ENCODE measurements around the gene C9orf50.

C9orf50 gene

DNA sequence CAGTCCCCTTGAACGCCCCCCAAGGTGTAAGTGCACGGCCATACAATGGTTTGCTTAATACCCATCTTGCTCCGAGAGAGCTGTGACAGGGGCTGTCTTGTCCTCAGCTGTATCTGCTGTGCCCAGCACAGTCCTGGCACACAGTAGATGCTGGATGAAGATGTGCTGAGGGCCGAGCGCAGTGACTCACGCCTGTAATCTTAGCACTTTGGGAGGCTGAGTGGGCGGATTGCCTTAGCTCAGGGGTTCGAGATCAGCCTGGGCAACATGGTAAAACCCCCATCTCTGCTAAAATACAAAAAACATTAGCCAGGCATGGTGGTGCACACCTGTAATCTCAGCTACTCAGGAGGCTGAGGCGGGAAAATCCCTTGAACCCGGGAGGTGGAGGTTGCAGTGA is 53.6 kb downstream of the C9orf50 start:
- no peak overlapping the region for H3K23ac ChIP-seq (ENCODE audit: low read depth, low read length, poor library complexity)
- H2BK12ac ChIP-seq (ENCODE audit: low read length): no peak overlapping the region
- H3K18ac ChIP-seq (ENCODE audit: low read length): no peak overlapping the region
- H3K14ac ChIP-seq (ENCODE audit: low read length): no peak overlapping the region
- no peak overlapping the region for H3K27ac ChIP-seq (replicated peaks; ENCODE audit: low read length)
- no peak overlapping the region for H4K8ac ChIP-seq (ENCODE audit: low read depth, low read length)
- H3K9ac ChIP-seq (ENCODE audit: low read depth, low read length, poor library complexity): no peak overlapping the region
- H3K4me2 ChIP-seq (ENCODE audit: insufficient read depth, low read length, poor library complexity, severe bottlenecking): no peak overlapping the region
- peak overlapping the region; percentile 59 for H2AK5ac ChIP-seq (ENCODE audit: low read depth, low read length)
- H3K27me3 ChIP-seq (ENCODE audit: control insufficient read depth in 3 of 3, insufficient read depth in 3 of 3, low read depth in 1 of 3, low read length in 3 of 3): peaks cover 0 to 2% (median 0%) of the 10 kb centered on the region in 3 experiments
- H3K79me1 ChIP-seq (ENCODE audit: low read depth, low read length): peaks cover 3% of the 10 kb centered on the region
- WGBS, 2 donors (ENCODE audit: extremely low coverage in 2 of 2, insufficient read length in 2 of 2, insufficient replicate concordance in 1 of 2): no CpG with 5 or more reads among the region's 10 CpGs
- H2AFZ ChIP-seq (ENCODE audit: low read length): no peak overlapping the region
- H2BK5ac ChIP-seq (ENCODE audit: low read length): no peak overlapping the region
- no peak overlapping the region for H2BK120ac ChIP-seq (ENCODE audit: low read depth, low read length)
- H3K9me3 ChIP-seq (replicated peaks in 1 of 2; ENCODE audit: control insufficient read depth in 2 of 2, insufficient read depth in 1 of 2, low read depth in 1 of 2, low read length in 2 of 2): no peaks in the 10 kb centered on the region
- H4K91ac ChIP-seq (ENCODE audit: low read depth, low read length, poor library complexity): no peak overlapping the region
- peak overlapping the region in 1 of 2 donors; percentile 51 for H3K4me3 ChIP-seq (ENCODE audit: low read length in 2 of 2)
- no peak for DNase-seq (ENCODE audit: low spot score)
- no peak overlapping the region for H2BK15ac ChIP-seq (ENCODE audit: low read length)
- H3K4ac ChIP-seq (ENCODE audit: low read length): no peak overlapping the region
- no peaks in the 10 kb centered on the region for H3K36me3 ChIP-seq (replicated peaks in 1 of 2; ENCODE audit: control insufficient read depth in 2 of 2, insufficient read depth in 2 of 2, low read length in 2 of 2)
- H3K4me1 ChIP-seq (ENCODE audit: control insufficient read depth in 2 of 2, insufficient read depth in 1 of 2, low read depth in 1 of 2, low read length in 2 of 2): peaks cover 25 to 41% of the 10 kb centered on the region in 2 donors

DNA sequence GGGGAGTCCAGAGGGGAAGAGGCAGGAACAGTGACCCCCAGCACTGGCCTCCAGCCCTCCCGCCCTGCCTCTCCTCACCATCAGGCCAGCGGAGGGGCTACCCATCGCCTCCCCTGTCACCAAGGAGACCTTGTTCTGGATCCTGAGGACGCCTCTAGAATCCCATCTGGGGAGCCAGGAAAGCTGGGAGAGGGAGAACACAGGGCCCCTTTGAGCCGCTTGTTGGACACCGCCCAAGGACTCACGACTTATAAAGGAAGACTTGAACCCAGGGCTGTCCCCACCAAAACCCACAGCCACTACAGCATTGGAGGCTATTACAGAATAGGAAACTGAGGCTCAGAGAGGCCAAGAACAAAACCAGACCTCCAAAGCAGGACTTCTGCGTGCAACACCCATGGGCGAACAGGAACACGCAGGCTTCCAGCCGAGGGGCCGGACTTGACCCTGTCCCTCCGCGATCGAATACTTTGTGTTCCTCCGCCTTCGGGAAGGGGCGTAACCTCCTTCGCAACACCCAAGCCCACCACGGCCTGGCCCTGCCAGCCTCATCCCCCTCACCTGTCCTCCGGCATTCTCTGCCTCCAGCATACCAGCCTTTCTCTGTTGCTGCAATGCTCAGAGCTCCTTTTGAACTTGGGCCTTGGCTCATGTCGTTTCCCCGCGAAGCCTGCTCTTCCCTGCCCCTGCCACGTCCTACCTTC is 54.2 kb downstream of the C9orf50 start:
- Histone ChIP-seq H2AK5ac (ENCODE audit: low read depth, low read length) (peak overlapping the region; percentile 59), H3K9me3 (replicated peaks in 1 of 2; ENCODE audit: control insufficient read depth in 2 of 2, insufficient read depth in 1 of 2, low read depth in 1 of 2, low read length in 2 of 2) (no peaks in the 10 kb centered on the region), H3K4me1 (ENCODE audit: control insufficient read depth in 2 of 2, insufficient read depth in 1 of 2, low read depth in 1 of 2, low read length in 2 of 2) (peaks cover 32 to 48% of the 10 kb centered on the region in 2 donors), H3K14ac (ENCODE audit: low read length) (no peak overlapping the region), H3K36me3 (replicated peaks in 1 of 2; ENCODE audit: control insufficient read depth in 2 of 2, insufficient read depth in 2 of 2, low read length in 2 of 2) (no peaks in the 10 kb centered on the region), H2BK12ac (ENCODE audit: low read length) (no peak overlapping the region), H4K91ac (ENCODE audit: low read depth, low read length, poor library complexity) (no peak overlapping the region), H3K27me3 (ENCODE audit: control insufficient read depth in 3 of 3, insufficient read depth in 3 of 3, low read depth in 1 of 3, low read length in 3 of 3) (peaks cover 0 to 2% (median 0%) of the 10 kb centered on the region in 3 experiments), H2BK5ac (ENCODE audit: low read length) (no peak overlapping the region), H3K4me3 (ENCODE audit: low read length in 2 of 2) (no peak overlapping the region), H3K27ac (replicated peaks; ENCODE audit: low read length) (no peak overlapping the region), H2BK120ac (ENCODE audit: low read depth, low read length) (no peak overlapping the region), H3K4me2 (ENCODE audit: insufficient read depth, low read length, poor library complexity, severe bottlenecking) (no peak overlapping the region), H4K8ac (ENCODE audit: low read depth, low read length) (no peak overlapping the region), H3K79me1 (ENCODE audit: low read depth, low read length) (peaks cover under 1% of the 10 kb centered on the region), H3K9ac (ENCODE audit: low read depth, low read length, poor library complexity) (no peak overlapping the region), H2BK15ac (ENCODE audit: low read length) (peak overlapping the region; percentile 1), H3K18ac (ENCODE audit: low read length) (peak overlapping the region; percentile 44), H3K23ac (ENCODE audit: low read depth, low read length, poor library complexity) (no peak overlapping the region), H2AFZ (ENCODE audit: low read length) (no peak overlapping the region), H3K4ac (ENCODE audit: low read length) (no peak overlapping the region)
- no peak for DNase-seq (ENCODE audit: low spot score)
- WGBS, 2 donors (ENCODE audit: extremely low coverage in 2 of 2, insufficient read length in 2 of 2, insufficient replicate concordance in 1 of 2): no CpG with 5 or more reads among the region's 25 CpGs

DNA sequence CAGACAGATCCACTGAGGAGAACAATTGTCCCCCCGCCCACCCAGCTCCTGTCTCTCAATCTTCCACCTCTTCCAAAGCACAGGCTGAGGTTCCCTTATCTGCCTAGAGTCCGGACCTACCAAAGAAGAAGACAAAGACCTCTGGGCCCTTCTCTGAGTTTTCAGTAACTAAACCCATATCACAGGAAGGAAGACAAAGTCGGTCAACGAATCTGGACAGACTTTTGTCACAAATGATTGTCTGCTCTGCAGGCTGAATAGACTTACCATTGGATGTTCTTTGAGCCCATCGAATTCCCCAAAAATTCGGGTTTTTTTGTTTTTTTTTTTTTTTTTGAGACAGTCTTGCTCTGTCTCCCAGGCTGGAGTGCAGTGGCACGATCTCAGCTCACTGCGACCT is 58.0 kb downstream of the C9orf50 start:
- no peak overlapping the region for H4K91ac ChIP-seq (ENCODE audit: low read depth, low read length, poor library complexity)
- peaks cover 31 to 48% of the 10 kb centered on the region in 2 donors for H3K4me1 ChIP-seq (ENCODE audit: control insufficient read depth in 2 of 2, insufficient read depth in 1 of 2, low read depth in 1 of 2, low read length in 2 of 2)
- no peak overlapping the region for H3K4me3 ChIP-seq (ENCODE audit: low read length in 2 of 2)
- no peaks in the 10 kb centered on the region for H3K9me3 ChIP-seq (replicated peaks in 1 of 2; ENCODE audit: control insufficient read depth in 2 of 2, insufficient read depth in 1 of 2, low read depth in 1 of 2, low read length in 2 of 2)
- H3K27me3 ChIP-seq (ENCODE audit: control insufficient read depth in 3 of 3, insufficient read depth in 3 of 3, low read depth in 1 of 3, low read length in 3 of 3): peaks cover 0 to 2% (median 0%) of the 10 kb centered on the region in 3 experiments
- no peak overlapping the region for H3K4me2 ChIP-seq (ENCODE audit: insufficient read depth, low read length, poor library complexity, severe bottlenecking)
- no peak overlapping the region for H3K27ac ChIP-seq (replicated peaks; ENCODE audit: low read length)
- no peak overlapping the region for H3K14ac ChIP-seq (ENCODE audit: low read length)
- H2AFZ ChIP-seq (ENCODE audit: low read length): no peak overlapping the region
- no peak overlapping the region for H2BK120ac ChIP-seq (ENCODE audit: low read depth, low read length)
- H2BK15ac ChIP-seq (ENCODE audit: low read length): no peak overlapping the region
- no peak overlapping the region for H3K18ac ChIP-seq (ENCODE audit: low read length)
- H2BK12ac ChIP-seq (ENCODE audit: low read length): no peak overlapping the region
- no peak overlapping the region for H3K4ac ChIP-seq (ENCODE audit: low read length)
- no CpG with 5 or more reads among the region's 8 CpGs for WGBS, 2 donors (ENCODE audit: extremely low coverage in 2 of 2, insufficient read length in 2 of 2, insufficient replicate concordance in 1 of 2)
- H3K23ac ChIP-seq (ENCODE audit: low read depth, low read length, poor library complexity): no peak overlapping the region
- no peak overlapping the region for H2AK5ac ChIP-seq (ENCODE audit: low read depth, low read length)
- H3K9ac ChIP-seq (ENCODE audit: low read depth, low read length, poor library complexity): no peak overlapping the region
- DNase-seq (ENCODE audit: low spot score): no peak
- H3K79me1 ChIP-seq (ENCODE audit: low read depth, low read length): peaks cover 3% of the 10 kb centered on the region
- H4K8ac ChIP-seq (ENCODE audit: low read depth, low read length): no peak overlapping the region
- no peak overlapping the region for H2BK5ac ChIP-seq (ENCODE audit: low read length)
- H3K36me3 ChIP-seq (replicated peaks in 1 of 2; ENCODE audit: control insufficient read depth in 2 of 2, insufficient read depth in 2 of 2, low read length in 2 of 2): no peaks in the 10 kb centered on the region

DNA sequence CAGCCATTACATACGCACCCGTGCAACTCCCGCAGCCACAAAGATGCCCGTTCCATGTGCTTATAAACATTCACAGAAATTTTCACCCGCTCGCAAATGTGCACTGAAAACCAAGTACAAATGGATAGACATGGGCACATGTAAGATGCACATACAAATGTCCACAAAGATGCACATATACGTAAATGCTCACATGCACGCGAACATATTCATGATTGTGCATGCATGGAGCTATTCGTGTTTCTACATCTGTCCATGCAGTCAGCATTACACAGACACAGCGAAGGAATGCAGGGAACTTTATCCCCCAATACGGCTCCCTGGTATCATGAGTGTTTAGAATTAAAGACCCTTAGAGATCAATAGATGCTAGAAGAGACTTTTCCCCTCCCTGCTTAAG is 58.4 kb downstream of the C9orf50 start:
- no peak overlapping the region for H3K18ac ChIP-seq (ENCODE audit: low read length)
- no peak overlapping the region for H3K4me3 ChIP-seq (ENCODE audit: low read length in 2 of 2)
- no peak overlapping the region for H3K9ac ChIP-seq (ENCODE audit: low read depth, low read length, poor library complexity)
- DNase-seq (ENCODE audit: low spot score): no peak
- peaks cover 3% of the 10 kb centered on the region for H3K79me1 ChIP-seq (ENCODE audit: low read depth, low read length)
- no peak overlapping the region for H3K23ac ChIP-seq (ENCODE audit: low read depth, low read length, poor library complexity)
- H2BK12ac ChIP-seq (ENCODE audit: low read length): no peak overlapping the region
- no peak overlapping the region for H2AK5ac ChIP-seq (ENCODE audit: low read depth, low read length)
- H2AFZ ChIP-seq (ENCODE audit: low read length): no peak overlapping the region
- no peaks in the 10 kb centered on the region for H3K9me3 ChIP-seq (replicated peaks in 1 of 2; ENCODE audit: control insufficient read depth in 2 of 2, insufficient read depth in 1 of 2, low read depth in 1 of 2, low read length in 2 of 2)
- no peak overlapping the region for H2BK15ac ChIP-seq (ENCODE audit: low read length)
- no peak overlapping the region for H3K27ac ChIP-seq (replicated peaks; ENCODE audit: low read length)
- H3K36me3 ChIP-seq (replicated peaks in 1 of 2; ENCODE audit: control insufficient read depth in 2 of 2, insufficient read depth in 2 of 2, low read length in 2 of 2): no peaks in the 10 kb centered on the region
- peaks cover 32 to 47% of the 10 kb centered on the region in 2 donors for H3K4me1 ChIP-seq (ENCODE audit: control insufficient read depth in 2 of 2, insufficient read depth in 1 of 2, low read depth in 1 of 2, low read length in 2 of 2)
- no peak overlapping the region for H3K14ac ChIP-seq (ENCODE audit: low read length)
- no peak overlapping the region for H2BK5ac ChIP-seq (ENCODE audit: low read length)
- H3K4ac ChIP-seq (ENCODE audit: low read length): no peak overlapping the region
- no peak overlapping the region for H2BK120ac ChIP-seq (ENCODE audit: low read depth, low read length)
- H3K4me2 ChIP-seq (ENCODE audit: insufficient read depth, low read length, poor library complexity, severe bottlenecking): no peak overlapping the region
- peaks cover 0 to 2% (median 0%) of the 10 kb centered on the region in 3 experiments for H3K27me3 ChIP-seq (ENCODE audit: control insufficient read depth in 3 of 3, insufficient read depth in 3 of 3, low read depth in 1 of 3, low read length in 3 of 3)
- no CpG with 5 or more reads among the region's 12 CpGs for WGBS, 2 donors (ENCODE audit: extremely low coverage in 2 of 2, insufficient read length in 2 of 2, insufficient replicate concordance in 1 of 2)
- no peak overlapping the region for H4K91ac ChIP-seq (ENCODE audit: low read depth, low read length, poor library complexity)
- H4K8ac ChIP-seq (ENCODE audit: low read depth, low read length): no peak overlapping the region
